BLaER1 (cell line): Measurements from ENCODE around the gene CBX8.
A peak's percentile ranks its signal among the peaks of the same experiment; 100 is the strongest.

Experiments used
- H3K27ac ChIP-seq: shearing (Covaris generic); formaldehyde crosslinking; 2 replicates; pipeline ENCODE4 v1.8.1; 2022
- H3K27me3 ChIP-seq: shearing (Covaris generic); formaldehyde crosslinking; 2 replicates; pipeline ENCODE4 v1.8.1; 2022
- H3K36me3 ChIP-seq: shearing (Covaris generic); formaldehyde crosslinking; 2 replicates; pipeline ENCODE4 v1.8.1; 2022
- H3K4me1 ChIP-seq: shearing (Covaris generic); formaldehyde crosslinking; 2 replicates; pipeline ENCODE4 v1.8.1; 2022
- H3K4me2 ChIP-seq: shearing (Covaris generic); formaldehyde crosslinking; 2 replicates; pipeline ENCODE4 v1.8.1; 2022
- H3K4me3 ChIP-seq: shearing (Covaris generic); formaldehyde crosslinking; 2 replicates; pipeline ENCODE4 v1.8.1; 2022
- H3K9ac ChIP-seq: shearing (Covaris generic); formaldehyde crosslinking; 2 replicates; pipeline ENCODE4 v1.8.1; 2022
- H3K9me3 ChIP-seq: shearing (Covaris generic); formaldehyde crosslinking; 2 replicates; pipeline ENCODE4 v1.8.1; 2022
- H4K20me1 ChIP-seq: shearing (Covaris generic); formaldehyde crosslinking; 2 replicates; pipeline ENCODE4 v1.8.1; 2022
- Cebpa-rat ChIP-seq: shearing (Covaris generic); IDR thresholded peaks from 2 replicates; pipeline ENCODE4 v1.8.1; 2022

Gene CBX8

GRCh38 chr17:79812353-79813258, 15.7 kb upstream of the CBX8 start:
- H3K27me3 ChIP-seq, result peaks cover 100% of the 10 kb centered on the region
- H3K9me3 ChIP-seq, result no peaks in the 10 kb centered on the region
- H3K4me2 ChIP-seq, result peak overlapping the region; percentile 83
- peaks cover 41% of the 10 kb centered on the region for H3K4me1 ChIP-seq
- H3K36me3 ChIP-seq, result no peaks in the 10 kb centered on the region
- peak overlapping the region; percentile 63 for H3K4me3 ChIP-seq
- H3K9ac ChIP-seq, result no peak overlapping the region
- peaks cover 61% of the 10 kb centered on the region for H4K20me1 ChIP-seq
- H3K27ac ChIP-seq, result no peak overlapping the region
- TF ChIP-seq Cebpa-rat, result no peak

GRCh38 chr17:79811868-79812352, 15.0 kb upstream of the CBX8 start:
- Histone ChIP-seq H4K20me1 (peaks cover 68% of the 10 kb centered on the region), H3K9ac (no peak overlapping the region), H3K4me1 (peaks cover 41% of the 10 kb centered on the region)

GRCh38 chr17:79811011-79811867, 14.4 kb upstream of the CBX8 start:
- no peak overlapping the region for H3K9ac ChIP-seq
- peak overlapping the region; percentile 83 for H3K4me2 ChIP-seq
- peaks cover 75% of the 10 kb centered on the region for H4K20me1 ChIP-seq
- H3K27ac ChIP-seq, result no peak overlapping the region
- peak overlapping the region; percentile 63 for H3K4me3 ChIP-seq
- peaks cover 41% of the 10 kb centered on the region for H3K4me1 ChIP-seq
- H3K36me3 ChIP-seq, result no peaks in the 10 kb centered on the region
- H3K27me3 ChIP-seq, result peaks cover 100% of the 10 kb centered on the region
- no peak for TF ChIP-seq Cebpa-rat
- no peaks in the 10 kb centered on the region for H3K9me3 ChIP-seq

More at GRCh38 chr17:79811868-79812352, 15.0 kb upstream of the CBX8 start:
- H3K27ac ChIP-seq, result no peak overlapping the region
- no peaks in the 10 kb centered on the region for H3K36me3 ChIP-seq
- peaks cover 100% of the 10 kb centered on the region for H3K27me3 ChIP-seq
- no peaks in the 10 kb centered on the region for H3K9me3 ChIP-seq
- no peak for TF ChIP-seq Cebpa-rat
- H3K4me3 ChIP-seq, result peak overlapping the region; percentile 63
- H3K4me2 ChIP-seq, result peak overlapping the region; percentile 83

- TF ChIP-seq Cebpa-rat, result no peak
- H3K9me3 ChIP-seq, result no peaks in the 10 kb centered on the region
- peaks cover 47% of the 10 kb centered on the region for H3K4me1 ChIP-seq
- peak overlapping the region; percentile 63; the same call in 1 of the 2 replicates for H3K4me3 ChIP-seq
- no peak overlapping the region for H3K27ac ChIP-seq
- peaks cover 100% of the 10 kb centered on the region for H3K27me3 ChIP-seq
- H3K4me2 ChIP-seq, result peak overlapping the region; percentile 83
- H3K9ac ChIP-seq, result no peak overlapping the region
- H4K20me1 ChIP-seq, result peaks cover 75% of the 10 kb centered on the region
- no peaks in the 10 kb centered on the region for H3K36me3 ChIP-seq
Measured at GRCh38 chr17:79810130-79811010, 13.5 kb upstream of the CBX8 start.

GRCh38 chr17:79809530-79810129, 12.8 kb upstream of the CBX8 start:
- no peak for TF ChIP-seq Cebpa-rat
- Histone ChIP-seq H3K9ac (no peak overlapping the region), H3K27ac (no peak overlapping the region), H3K4me1 (peaks cover 42% of the 10 kb centered on the region), H3K36me3 (no peaks in the 10 kb centered on the region), H3K27me3 (peaks cover 100% of the 10 kb centered on the region), H3K9me3 (no peaks in the 10 kb centered on the region), H3K4me2 (peak overlapping the region; percentile 71), H3K4me3 (peak overlapping the region; percentile 27; the same call in 1 of the 2 replicates), H4K20me1 (peaks cover 75% of the 10 kb centered on the region)

GRCh38 chr17:79808763-79809529, 12.1 kb upstream of the CBX8 start:
- Histone ChIP-seq H4K20me1 (peaks cover 82% of the 10 kb centered on the region), H3K4me3 (no peak overlapping the region), H3K27ac (no peak overlapping the region), H3K4me1 (peaks cover 42% of the 10 kb centered on the region), H3K9ac (no peak overlapping the region), H3K27me3 (peaks cover 100% of the 10 kb centered on the region), H3K4me2 (no peak overlapping the region), H3K36me3 (no peaks in the 10 kb centered on the region), H3K9me3 (no peaks in the 10 kb centered on the region)
- no peak for TF ChIP-seq Cebpa-rat

GRCh38 chr17:79806863-79807720, 10.2 kb upstream of the CBX8 start:
- Histone ChIP-seq H3K4me1 (peaks cover 40% of the 10 kb centered on the region), H3K36me3 (no peaks in the 10 kb centered on the region), H3K9ac (no peak overlapping the region), H3K4me2 (no peak overlapping the region), H3K27ac (no peak overlapping the region), H3K4me3 (no peak overlapping the region), H3K9me3 (no peaks in the 10 kb centered on the region), H3K27me3 (peaks cover 100% of the 10 kb centered on the region), H4K20me1 (peaks cover 93% of the 10 kb centered on the region)
- TF ChIP-seq Cebpa-rat, result no peak

GRCh38 chr17:79806446-79806760, 9.5 kb upstream of the CBX8 start:
- Histone ChIP-seq H3K4me1 (peaks cover 33% of the 10 kb centered on the region), H3K9me3 (no peaks in the 10 kb centered on the region), H3K36me3 (no peaks in the 10 kb centered on the region), H3K27me3 (peaks cover 100% of the 10 kb centered on the region), H3K9ac (no peak overlapping the region), H4K20me1 (peaks cover 93% of the 10 kb centered on the region), H3K27ac (no peak overlapping the region), H3K4me3 (no peak overlapping the region), H3K4me2 (no peak overlapping the region)
- no peak for TF ChIP-seq Cebpa-rat
